Ovary (tissue), 9 donors: Measurements from ENCODE around the gene PTX4. TPM values are rescaled to one million over a fixed set of nuclear protein-coding genes. Genes with fewer than 3 reads are reported as not detected.
A peak's percentile ranks its signal among the peaks of the same experiment; 100 is the strongest.

Source experiments
- DNase-seq, 5 donors: peaks; one replicate each; pipeline ENCODE4 v3.0.0-alpha.2; 2019 to 2020
- H3K27ac ChIP-seq, 2 donors: fragments of 200-600 bp; one replicate each; pipeline versions ENCODE4 v1.5.1 to v1.8.0; 2019 to 2022
- H3K27me3 ChIP-seq: fragments of 200-600 bp; one replicate; pipeline ENCODE4 v1.8.0; 2022
- H3K36me3 ChIP-seq: fragments of 200-600 bp; sonication (generic); one replicate; pipeline ENCODE4 v1.5.1; 2019
- H3K4me1 ChIP-seq: one replicate; pipeline ENCODE4 v1.8.1; 2013; ENCODE audit warnings: mild to moderate bottlenecking, moderate library complexity; ENCODE audit not compliant: insufficient read depth
- H3K4me3 ChIP-seq: fragments of 200-600 bp; sonication (generic); one replicate; pipeline ENCODE4 v1.5.1; 2017
- H3K9me3 ChIP-seq, 2 donors: fragments of 200-600 bp in 1 of 2; sonication (generic) in 1 of 2; one replicate each; pipeline versions ENCODE4 v1.5.1 to v1.8.1; 2013 to 2019; ENCODE audit warnings: mild to moderate bottlenecking in 1 of 2, moderate library complexity in 1 of 2
- EP300 ChIP-seq: sonication (generic); formaldehyde crosslinking; IDR thresholded peaks from one replicate; pipeline ENCODE4 v1.6.1; 2017; ENCODE audit warnings: antibody characterized with exemption
- POLR2A ChIP-seq: fragments of 450-650 bp; IDR thresholded peaks from one replicate; pipeline ENCODE4 v1.6.1; 2017; ENCODE audit warnings: antibody characterized with exemption, mild to moderate bottlenecking, moderate library complexity
- WGBS, 3 donors: extraction: QIAGEN DNeasy Blood & Tissue Kit in 1 of 3; methylation state at CpG; one replicate each; pipeline versions ENCODE4 v1.1.5 to v1.1.7; 2013 to 2017; 5-methylcytosine and 5-hydroxymethylcytosine counted together
- intact Hi-C, 4 donors: fragments of 100-400 bp; cut with DNase I; formaldehyde crosslinking; loops; one replicate each; pipeline versions ENCODE4 v1.11.0 to v1.15.1; 2022 to 2023
- polyA plus RNA-seq, 2 donors: library from polyadenylated mRNA; stranded (reverse); fragments of 200-250 nt in 1 of 2; fragments of 350-450 nt in 1 of 2; fragmentation: Illumina TruSeq in 1 of 2; extraction: RNeasy Lipid Tissue Mini Kit (QIAGEN cat#74804) in 1 of 2; gene quantifications; one replicate each; pipeline ENCODE4 v1.2.3, GENCODE V29; 2013 to 2014
- total RNA-seq, 7 donors: library from RNA; depleted of rRNA in 2 of 7; stranded (reverse); fragments of >200 nt in 2 of 7; fragmentation: NEBNext Ultra II Directional in 3 of 7; extraction: Animal tissue kit (Norgen Biotek cat#: 25700) in 3 of 7; gene quantifications; one replicate each; pipeline versions ENCODE4 v1.1.0 to v1.2.4, GENCODE V29; 2016 to 2023
- TF ChIP-seq, protein P1 (sequence below), 3 donors: fragments of 450-650 bp in 2 of 3; fragments of 200-600 bp in 1 of 3; IDR thresholded peaks; one replicate each; pipeline versions ENCODE4 v1.5.1 to v1.8.0; 2016 to 2022; ENCODE audit warnings: antibody characterized with exemption in 3 of 3, mild to moderate bottlenecking in 1 of 3
- donor health status: DM: no; HTN: no; CAD: no; lungs with moderate emphysema.
- donor health status: DM: no; HTN: no; CAD: no.
- donor health status: Bipolar disorder and iron deficiency.
- donor health status: DM: yes; HTN: yes; CAD: no.
- donor health status: DM: no; HTN: no; CAD: no.
- donor health status: DM: yes; HTN: yes; CAD: no.

PTX4 gene
- total and polyA plus RNA-seq, 9 donors: 0.05 to 0.40 (median 0.15) TPM; not detected in 6

DNA sequence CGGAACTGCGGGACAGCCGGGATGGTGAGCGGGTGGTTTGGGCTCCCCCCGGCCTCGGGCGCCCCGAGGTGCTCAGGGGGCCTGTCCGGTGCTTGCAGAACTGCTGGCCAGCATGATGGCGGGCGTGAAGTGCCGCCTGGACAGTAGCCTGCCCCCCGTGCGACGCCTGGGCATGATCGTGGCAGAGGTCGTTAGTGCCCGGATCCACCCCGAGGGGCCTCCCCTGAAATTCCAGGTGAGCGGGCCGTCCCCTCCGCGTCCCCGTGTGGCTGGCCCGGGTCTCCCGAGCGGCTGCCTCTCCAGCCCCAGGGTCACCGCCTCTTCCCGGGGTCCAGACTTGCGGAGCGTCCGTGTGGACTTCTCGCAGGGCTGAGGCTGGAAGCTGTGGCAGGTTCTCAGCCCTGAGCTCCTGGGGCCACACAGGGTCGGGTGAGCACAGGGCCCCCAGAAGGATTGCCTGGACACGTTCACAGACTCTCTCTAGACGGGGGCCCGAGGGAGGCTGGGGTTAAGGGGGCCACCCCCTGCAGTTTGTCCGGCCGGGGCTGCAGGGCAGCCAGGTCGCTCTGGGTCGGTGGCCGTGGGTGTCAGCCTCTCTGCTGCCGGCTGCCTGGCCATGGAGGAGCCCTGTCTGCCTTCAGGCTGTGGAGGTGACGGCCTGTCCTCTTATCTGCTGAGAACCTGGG lies 11.9 kb upstream of the PTX4 start:
- H3K4me3 ChIP-seq: no peak overlapping the region
- no peaks in the 10 kb centered on the region for H3K9me3 ChIP-seq
- WGBS, 3 donors: 89 to 94% (median 93%) methylated on average over 30 to 44 of the region's 44 CpGs
- H3K27ac ChIP-seq: no peak overlapping the region
- DNase-seq: peak in 2 of 5 donors; percentile 18 to 27
- H3K27me3 ChIP-seq: no peaks in the 10 kb centered on the region
- intact Hi-C loops: no loop called here
- H3K4me1 ChIP-seq: no peaks in the 10 kb centered on the region
- H3K36me3 ChIP-seq: no peaks in the 10 kb centered on the region
- TF ChIP-seq, protein P1, sequence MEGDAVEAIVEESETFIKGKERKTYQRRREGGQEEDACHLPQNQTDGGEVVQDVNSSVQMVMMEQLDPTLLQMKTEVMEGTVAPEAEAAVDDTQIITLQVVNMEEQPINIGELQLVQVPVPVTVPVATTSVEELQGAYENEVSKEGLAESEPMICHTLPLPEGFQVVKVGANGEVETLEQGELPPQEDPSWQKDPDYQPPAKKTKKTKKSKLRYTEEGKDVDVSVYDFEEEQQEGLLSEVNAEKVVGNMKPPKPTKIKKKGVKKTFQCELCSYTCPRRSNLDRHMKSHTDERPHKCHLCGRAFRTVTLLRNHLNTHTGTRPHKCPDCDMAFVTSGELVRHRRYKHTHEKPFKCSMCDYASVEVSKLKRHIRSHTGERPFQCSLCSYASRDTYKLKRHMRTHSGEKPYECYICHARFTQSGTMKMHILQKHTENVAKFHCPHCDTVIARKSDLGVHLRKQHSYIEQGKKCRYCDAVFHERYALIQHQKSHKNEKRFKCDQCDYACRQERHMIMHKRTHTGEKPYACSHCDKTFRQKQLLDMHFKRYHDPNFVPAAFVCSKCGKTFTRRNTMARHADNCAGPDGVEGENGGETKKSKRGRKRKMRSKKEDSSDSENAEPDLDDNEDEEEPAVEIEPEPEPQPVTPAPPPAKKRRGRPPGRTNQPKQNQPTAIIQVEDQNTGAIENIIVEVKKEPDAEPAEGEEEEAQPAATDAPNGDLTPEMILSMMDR (IDR thresholded peaks at IDR 0.05): no peak
- no peak for TF ChIP-seq EP300
- TF ChIP-seq POLR2A: no peak

DNA sequence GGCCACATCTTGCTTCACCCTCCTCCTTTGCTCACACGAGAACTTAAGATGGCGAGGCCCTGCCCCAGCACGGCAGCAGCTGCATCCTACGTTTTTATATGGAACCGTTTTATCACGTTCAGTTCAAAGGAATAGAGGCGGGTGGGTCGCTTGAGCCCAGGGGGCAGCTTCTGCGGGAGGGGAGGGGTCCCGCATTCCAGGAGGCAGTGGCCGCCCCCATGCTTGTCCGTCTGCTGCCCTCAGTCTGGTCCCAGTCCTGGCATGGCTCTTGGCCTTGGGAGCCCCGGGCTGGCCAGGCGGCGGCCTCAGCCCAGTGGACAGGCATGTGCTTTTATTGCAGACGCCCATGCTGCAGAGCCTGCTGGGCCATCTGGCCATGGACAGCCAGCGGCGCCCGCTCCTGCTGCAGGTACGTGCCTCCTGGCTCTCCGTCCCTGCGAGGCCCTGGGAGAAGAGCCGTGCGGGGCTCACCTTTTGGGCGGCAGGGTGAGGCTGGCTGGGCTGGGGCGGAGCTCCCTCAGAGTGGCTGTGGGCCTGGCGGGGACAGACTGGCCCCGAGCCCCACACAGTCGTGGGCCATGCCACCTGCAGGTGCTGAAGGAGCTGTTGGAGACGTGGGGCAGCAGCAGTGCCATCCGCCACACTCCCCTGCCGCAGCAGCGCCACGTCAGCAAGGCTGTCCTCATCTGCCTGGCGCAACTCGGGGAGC lies 11.2 kb upstream of the PTX4 start:
- Histone ChIP-seq H3K9me3 (no peaks in the 10 kb centered on the region), H3K27ac (no peak overlapping the region), H3K27me3 (no peaks in the 10 kb centered on the region), H3K4me1 (no peaks in the 10 kb centered on the region), H3K36me3 (no peaks in the 10 kb centered on the region), H3K4me3 (no peak overlapping the region)
- WGBS, 3 donors: 90 to 92% (median 91%) methylated on average over 29 to 36 of the region's 36 CpGs
- no peak for TF ChIP-seq EP300
- TF ChIP-seq POLR2A: no peak
- TF ChIP-seq, protein P1 (IDR thresholded peaks at IDR 0.05): no peak
- DNase-seq: peak in 1 of 5 donors; percentile 26
- intact Hi-C loops: loop anchor here in 1 of 4 donors (10.0 kb wide), 1 partner anchor 75 kb away; the partner anchor contains the start of gene UQCC4

DNA sequence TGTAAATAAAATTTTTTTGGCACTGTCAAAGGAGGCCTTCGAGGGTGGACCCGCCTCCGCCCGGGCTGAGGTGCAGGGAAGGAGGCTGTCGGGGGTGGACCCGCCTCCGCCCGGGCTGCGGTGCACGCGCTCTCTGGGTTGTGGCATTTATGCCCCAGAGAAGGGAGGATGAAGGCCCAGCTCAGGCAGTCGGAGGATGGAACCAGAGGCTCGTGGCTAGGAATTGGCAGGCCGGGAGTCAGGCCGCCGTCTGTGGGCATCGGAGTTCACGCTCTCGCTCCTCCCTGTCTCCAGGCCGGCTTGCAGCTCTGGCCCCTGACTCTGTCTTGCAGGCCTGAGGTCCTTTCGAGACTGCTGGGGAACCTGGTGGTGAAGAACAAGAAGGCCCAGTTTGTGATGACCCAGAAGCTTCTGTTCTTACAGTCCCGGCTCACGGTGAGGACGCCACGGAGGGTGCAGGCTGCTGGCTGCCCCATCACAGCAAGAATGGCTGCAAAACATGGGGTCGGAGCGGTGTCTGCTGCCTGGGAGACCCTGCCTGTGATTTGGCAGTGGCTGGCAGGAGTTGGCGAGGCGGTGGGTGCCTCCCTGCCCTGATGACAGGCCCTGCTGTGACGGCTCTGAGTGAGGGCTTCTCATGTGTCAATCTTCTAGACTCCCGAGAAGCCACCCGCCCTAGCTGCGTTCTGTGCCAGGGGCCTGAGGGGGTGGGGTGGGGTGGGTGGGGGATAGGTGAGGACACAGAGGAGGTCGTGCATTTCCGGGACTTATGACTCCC lies 10.3 kb upstream of the PTX4 start:
- DNase-seq: no peak
- TF ChIP-seq POLR2A (no peak), EP300 (no peak)
- no peaks in the 10 kb centered on the region for H3K27me3 ChIP-seq
- H3K4me1 ChIP-seq: no peaks in the 10 kb centered on the region
- 85 to 89% (median 87%) methylated on average over 30 to 35 of the region's 35 CpGs for WGBS, 3 donors
- H3K27ac ChIP-seq: no peak overlapping the region
- H3K36me3 ChIP-seq: no peaks in the 10 kb centered on the region
- no peaks in the 10 kb centered on the region for H3K9me3 ChIP-seq
- intact Hi-C loops: loop anchor here in 1 of 4 donors (10.0 kb wide), 1 partner anchor 74 kb away; the partner anchor contains the start of gene UQCC4
- H3K4me3 ChIP-seq: no peak overlapping the region

DNA sequence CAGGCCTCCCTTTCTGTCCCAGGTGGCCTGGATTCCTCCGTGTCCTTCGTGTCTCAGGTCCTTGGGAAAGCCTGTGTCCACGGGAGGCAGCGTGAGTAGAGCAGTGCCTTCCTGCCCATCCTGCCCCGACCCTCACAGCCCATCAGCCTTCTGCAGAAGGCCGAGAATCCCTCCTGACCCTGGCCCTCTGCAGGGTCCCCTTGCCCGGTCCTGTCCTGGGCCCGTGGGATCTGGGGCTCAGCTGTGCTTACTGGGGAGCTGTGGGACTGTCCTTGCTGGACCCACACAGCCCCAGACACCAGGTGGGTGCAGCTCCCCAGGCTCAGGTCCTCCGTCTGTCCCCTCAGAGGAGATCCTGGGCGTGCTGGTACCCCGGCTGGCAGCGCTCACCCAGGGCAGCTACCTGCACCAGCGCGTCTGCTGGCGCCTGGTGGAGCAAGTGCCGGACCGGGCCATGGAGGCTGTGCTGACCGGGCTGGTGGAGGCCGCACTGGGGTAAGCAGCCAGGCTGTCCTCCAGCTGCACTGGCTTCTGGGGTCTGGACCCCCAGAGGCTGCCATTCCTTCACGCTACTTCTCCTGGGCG lies 8.4 kb upstream of the PTX4 start:
- WGBS, 3 donors: 90 to 95% (median 91%) methylated on average over 17 to 21 of the region's 21 CpGs
- intact Hi-C loops: loop anchor here in 1 of 4 donors (10.0 kb wide), 1 partner anchor 72 kb away; the partner anchor contains the start of gene UQCC4
- no peaks in the 10 kb centered on the region for H3K36me3 ChIP-seq
- H3K4me3 ChIP-seq: no peak overlapping the region
- no peak overlapping the region for H3K27ac ChIP-seq
- no peaks in the 10 kb centered on the region for H3K9me3 ChIP-seq
- H3K4me1 ChIP-seq: peaks cover 6% of the 10 kb centered on the region
- no peaks in the 10 kb centered on the region for H3K27me3 ChIP-seq
- TF ChIP-seq, protein P1 (IDR thresholded peaks at IDR 0.05): no peak
- TF ChIP-seq POLR2A: no peak
- TF ChIP-seq EP300: no peak
- DNase-seq: peak in 1 of 5 donors; percentile 17
